ENCODE measurements around the gene CLDN9.

GRCh38 chr16:3051009-3051408 is 38.3 kb downstream of the CLDN9 start:
- TF ChIP-seq, protein P1, sequence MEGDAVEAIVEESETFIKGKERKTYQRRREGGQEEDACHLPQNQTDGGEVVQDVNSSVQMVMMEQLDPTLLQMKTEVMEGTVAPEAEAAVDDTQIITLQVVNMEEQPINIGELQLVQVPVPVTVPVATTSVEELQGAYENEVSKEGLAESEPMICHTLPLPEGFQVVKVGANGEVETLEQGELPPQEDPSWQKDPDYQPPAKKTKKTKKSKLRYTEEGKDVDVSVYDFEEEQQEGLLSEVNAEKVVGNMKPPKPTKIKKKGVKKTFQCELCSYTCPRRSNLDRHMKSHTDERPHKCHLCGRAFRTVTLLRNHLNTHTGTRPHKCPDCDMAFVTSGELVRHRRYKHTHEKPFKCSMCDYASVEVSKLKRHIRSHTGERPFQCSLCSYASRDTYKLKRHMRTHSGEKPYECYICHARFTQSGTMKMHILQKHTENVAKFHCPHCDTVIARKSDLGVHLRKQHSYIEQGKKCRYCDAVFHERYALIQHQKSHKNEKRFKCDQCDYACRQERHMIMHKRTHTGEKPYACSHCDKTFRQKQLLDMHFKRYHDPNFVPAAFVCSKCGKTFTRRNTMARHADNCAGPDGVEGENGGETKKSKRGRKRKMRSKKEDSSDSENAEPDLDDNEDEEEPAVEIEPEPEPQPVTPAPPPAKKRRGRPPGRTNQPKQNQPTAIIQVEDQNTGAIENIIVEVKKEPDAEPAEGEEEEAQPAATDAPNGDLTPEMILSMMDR (IDR thresholded peaks at IDR 0.05; ENCODE audit: poor library complexity, severe bottlenecking) = no peak
- no peak for TF ChIP-seq MXI1 (conservative IDR thresholded peaks at IDR 0.05; ENCODE audit: poor library complexity, severe bottlenecking)
- no peak for TF ChIP-seq REST (IDR thresholded peaks at IDR 0.05; ENCODE audit: borderline replicate concordance)
- no peak for TF ChIP-seq POLR2AphosphoS5 (IDR thresholded peaks at IDR 0.05)
- no peak for TF ChIP-seq EP300 (conservative IDR thresholded peaks at IDR 0.05; ENCODE audit: poor library complexity, severe bottlenecking)
- TF ChIP-seq SMC3 (conservative IDR thresholded peaks at IDR 0.05; ENCODE audit: poor library complexity) = no peak

Data from neural cell (in vitro differentiated cells).